GM12864 (cell line): Measurements from ENCODE around the gene ENHO.

Source experiments
- DNase-seq: peaks from one replicate; pipeline ENCODE4 v3.0.0-alpha.2; 2011; ENCODE audit warnings: low read depth
- H3K4me3 ChIP-seq: 2 replicates; pipeline ENCODE4 v1.5.1; 2011; ENCODE audit warnings: mild to moderate bottlenecking, low read depth, low read length, control low read depth
- CTCF ChIP-seq: IDR thresholded peaks from 2 replicates; pipeline ENCODE4 v1.5.1; 2011; ENCODE audit warnings: low read depth, mild to moderate bottlenecking, moderate library complexity, low read length, control low read depth, inconsistent platforms; ENCODE audit errors: missing control alignments

Gene ENHO

GRCh38 chr9:34512131-34513078, 10.4 kb downstream of the ENHO start:
- no peak for DNase-seq
- no peak overlapping the region for H3K4me3 ChIP-seq
- no peak for TF ChIP-seq CTCF

- no peak for DNase-seq
- TF ChIP-seq CTCF = no peak
- no peak overlapping the region for H3K4me3 ChIP-seq
Measured at GRCh38 chr9:34510497-34511468, 12.0 kb downstream of the ENHO start.

DNA sequence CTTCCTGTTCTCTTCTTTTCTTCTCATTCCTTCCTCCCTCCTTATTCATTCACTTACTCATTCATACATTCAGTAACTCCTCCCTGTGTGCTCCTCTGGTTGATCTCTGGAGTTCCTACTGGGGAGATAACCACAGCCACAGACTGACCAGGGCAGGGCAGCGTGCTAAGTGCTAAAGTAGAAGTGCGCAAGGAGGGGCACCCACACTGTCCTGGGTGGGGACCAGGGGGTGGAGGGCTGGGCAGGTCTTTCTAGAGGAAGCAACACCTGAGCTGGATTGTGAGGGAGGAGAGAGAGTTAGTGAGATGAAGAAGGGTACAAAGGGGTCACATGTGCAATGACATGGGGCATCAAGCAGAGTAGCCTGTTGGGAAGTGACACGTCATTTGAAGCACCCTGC, 13.8 kb downstream of the ENHO start:
- no peak for DNase-seq
- TF ChIP-seq CTCF = no peak
- H3K4me3 ChIP-seq = no peak overlapping the region

GRCh38 chr9:34508463-34508862, 14.3 kb downstream of the ENHO start:
- no peak for DNase-seq
- no peak overlapping the region for H3K4me3 ChIP-seq
- TF ChIP-seq CTCF = no peak

GRCh38 chr9:34507966-34508365, 14.8 kb downstream of the ENHO start:
- TF ChIP-seq CTCF = no peak
- no peak overlapping the region for H3K4me3 ChIP-seq
- DNase-seq = no peak

DNA sequence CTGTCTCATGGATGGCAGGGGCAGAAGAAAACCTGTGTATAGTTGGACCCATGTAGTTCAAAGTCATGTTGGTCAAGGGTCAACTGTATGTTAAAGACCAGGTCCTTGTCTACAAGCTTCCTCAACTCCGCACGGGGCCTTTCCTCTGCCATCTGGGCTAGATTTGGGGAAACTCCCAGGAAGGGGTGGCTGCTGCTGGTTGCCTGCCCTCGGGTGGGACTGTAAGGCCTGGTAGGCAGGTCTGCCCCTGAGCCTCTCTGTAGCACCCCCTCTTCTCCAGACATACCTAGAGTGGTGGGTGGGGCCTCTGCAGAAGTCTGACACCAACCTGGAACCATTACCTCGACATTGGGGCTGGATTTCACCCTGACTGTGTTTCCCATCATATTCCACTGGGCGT, 15.2 kb downstream of the ENHO start:
- no peak for TF ChIP-seq CTCF
- DNase-seq = no peak
- no peak overlapping the region for H3K4me3 ChIP-seq
